Hippocampal formation (tissue), 2 donors: Measurements from ENCODE around the gene SRPK2.
A peak's percentile ranks its signal among the peaks of the same experiment; 100 is the strongest.
"Not testable (repeated sequence)": the region's sequence is repeated elsewhere in the genome, so short reads cannot be mapped to it uniquely, and the experiment has no call there.

ENCODE experiments used
- DNase-seq, 2 donors: peaks; one replicate each; lab custom pipeline; 2025; lab: John Stamatoyannopoulos, UW

SRPK2 gene

GRCh38 chr7:105388356-105389087 is at the start of gene SRPK2:
SRPK2 (minus strand) TSS chr7:105388921.
- peak; percentile 14 to 77 for DNase-seq

GRCh38 chr7:105438254-105438653 is 49.5 kb upstream of the SRPK2 start:
- DNase-seq, result no peak

GRCh38 chr7:105437356-105437755 is 48.6 kb upstream of the SRPK2 start:
- DNase-seq, result not testable (repeated sequence)

- DNase-seq, result no peak
Measured at GRCh38 chr7:105429746-105430612, 41.3 kb upstream of the SRPK2 start.

GRCh38 chr7:105426606-105427146 is 38.0 kb upstream of the SRPK2 start:
- DNase-seq, result no peak

- DNase-seq, result no peak
Measured at GRCh38 chr7:105423987-105424386, 35.3 kb upstream of the SRPK2 start.

GRCh38 chr7:105413887-105414437 is 25.2 kb upstream of the SRPK2 start:
- no peak for DNase-seq

GRCh38 chr7:105410774-105411173 is 22.1 kb upstream of the SRPK2 start:
- DNase-seq, result not testable (repeated sequence)

- DNase-seq, result not testable (repeated sequence)
Measured at GRCh38 chr7:105409775-105410174, 21.1 kb upstream of the SRPK2 start.

- no peak for DNase-seq
Measured at GRCh38 chr7:105408791-105409410, 20.2 kb upstream of the SRPK2 start.

GRCh38 chr7:105403128-105403527 is 14.4 kb upstream of the SRPK2 start:
- DNase-seq, result no peak

GRCh38 chr7:105402221-105403095 is 13.7 kb upstream of the SRPK2 start:
- no peak for DNase-seq

GRCh38 chr7:105399043-105399725 is 10.5 kb upstream of the SRPK2 start:
- DNase-seq, result no peak

- DNase-seq, result no peak
Measured at GRCh38 chr7:105396566-105396965, 7.8 kb upstream of the SRPK2 start.

- no peak for DNase-seq
Measured at GRCh38 chr7:105391429-105391828, 2.7 kb upstream of the SRPK2 start.

GRCh38 chr7:105389889-105390288 is 1.2 kb upstream of the SRPK2 start:
- DNase-seq, result no peak

- DNase-seq, result no peak
Measured at GRCh38 chr7:105389088-105389650, 448 bp upstream of the SRPK2 start.

- peak; percentile 26 to 27 for DNase-seq
Measured at GRCh38 chr7:105387508-105388355, 989 bp downstream of the SRPK2 start.

- DNase-seq, result no peak
Measured at GRCh38 chr7:105377903-105378302, 10.8 kb downstream of the SRPK2 start.
